Subcutaneous abdominal adipose tissue (tissue), 5 donors: ENCODE results near the gene ATPAF1.
A peak's percentile ranks its signal among the peaks of the same experiment; 100 is the strongest.

Experiments
- H3K27ac ChIP-seq: one replicate; pipeline ENCODE4 v1.7.0; 2013; ENCODE audit warnings: low read depth, mild to moderate bottlenecking, inconsistent platforms, low read length, moderate library complexity
- H3K27me3 ChIP-seq, 5 donors: one replicate each; pipeline ENCODE4 v1.7.0; 2013; ENCODE audit warnings: low read length in 5 of 5, inconsistent platforms in 1 of 5; ENCODE audit not compliant: control insufficient read depth in 5 of 5, insufficient read depth in 4 of 5
- H3K36me3 ChIP-seq, 5 donors: one replicate each; pipeline ENCODE4 v1.7.0; 2013; ENCODE audit warnings: low read length in 5 of 5; ENCODE audit not compliant: control insufficient read depth in 5 of 5, insufficient read depth in 5 of 5
- H3K4me1 ChIP-seq, 5 donors: one replicate each; pipeline ENCODE4 v1.7.0; 2013; ENCODE audit warnings: low read length in 5 of 5, mild to moderate bottlenecking in 3 of 5, moderate library complexity in 1 of 5; ENCODE audit not compliant: control insufficient read depth in 5 of 5, insufficient read depth in 5 of 5
- H3K4me3 ChIP-seq, 5 donors: one replicate each; pipeline ENCODE4 v1.7.0; 2013; ENCODE audit warnings: low read length in 5 of 5, low read depth in 1 of 5
- H3K9ac ChIP-seq, 5 donors: one replicate each; pipeline ENCODE4 v1.7.0; 2013; ENCODE audit warnings: low read length in 5 of 5, mild to moderate bottlenecking in 4 of 5, moderate library complexity in 3 of 5
- H3K9me3 ChIP-seq, 5 donors: one replicate each; pipeline ENCODE4 v1.7.0; 2013; ENCODE audit warnings: low read length in 5 of 5; ENCODE audit not compliant: control insufficient read depth in 5 of 5
- donor health status: healthy.
- donor health status: healthy.
- donor health status: healthy.
- donor health status: healthy.
- donor health status: healthy.

The ATPAF1 gene

DNA sequence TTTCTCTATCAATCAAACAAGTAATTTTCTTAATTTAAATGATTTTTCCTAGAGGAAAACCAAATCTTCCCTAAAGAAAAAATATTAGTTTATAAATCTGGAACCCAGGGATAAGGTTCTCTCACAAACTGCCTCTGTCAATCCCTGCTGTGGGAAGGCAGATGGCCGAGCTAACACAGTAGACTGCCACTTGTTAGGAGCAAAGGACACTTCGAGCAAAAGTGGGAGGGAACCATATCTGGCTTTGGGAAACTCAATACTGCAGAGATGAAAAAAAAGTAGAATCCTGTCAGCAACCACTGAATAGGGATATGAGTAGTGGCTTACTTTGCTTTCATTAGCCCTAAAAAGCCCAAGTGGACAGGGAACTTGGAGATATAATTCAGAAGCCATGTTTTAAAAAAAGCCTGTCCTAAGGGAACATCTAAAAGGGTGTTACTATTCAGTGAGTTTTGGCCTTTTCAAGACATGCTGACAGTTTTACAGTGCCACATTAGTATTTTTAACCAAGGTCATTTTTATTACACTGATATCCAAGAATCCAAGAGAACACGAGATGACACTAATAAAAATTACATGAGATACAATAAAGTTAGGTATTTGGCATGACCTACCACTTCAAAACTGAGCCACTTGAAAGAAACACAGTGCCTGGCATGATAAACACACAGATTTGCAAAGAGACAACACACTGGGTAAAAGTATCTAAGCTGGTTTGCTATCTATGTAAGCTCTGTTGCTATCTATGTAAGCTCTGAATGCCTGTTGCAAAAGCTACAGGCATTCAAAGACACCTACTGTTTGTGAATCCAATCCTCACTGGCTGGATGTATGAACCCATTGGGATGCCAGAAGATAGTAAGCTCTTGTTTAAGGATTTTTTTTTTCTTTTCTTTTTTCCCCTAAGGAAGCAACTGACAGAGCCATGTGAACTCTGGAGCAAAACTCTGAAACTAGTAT lies 24.9 kb upstream of the ATPAF1 start:
- Histone ChIP-seq H3K4me1 (peaks cover 4 to 27% (median 20%) of the 10 kb centered on the region in 5 donors), H3K27me3 (no peaks in the 10 kb centered on the region), H3K9ac (no peak overlapping the region), H3K9me3 (no peaks in the 10 kb centered on the region), H3K4me3 (no peak overlapping the region), H3K27ac (no peak overlapping the region), H3K36me3 (peaks cover 36 to 69% (median 47%) of the 10 kb centered on the region in 5 donors)

DNA sequence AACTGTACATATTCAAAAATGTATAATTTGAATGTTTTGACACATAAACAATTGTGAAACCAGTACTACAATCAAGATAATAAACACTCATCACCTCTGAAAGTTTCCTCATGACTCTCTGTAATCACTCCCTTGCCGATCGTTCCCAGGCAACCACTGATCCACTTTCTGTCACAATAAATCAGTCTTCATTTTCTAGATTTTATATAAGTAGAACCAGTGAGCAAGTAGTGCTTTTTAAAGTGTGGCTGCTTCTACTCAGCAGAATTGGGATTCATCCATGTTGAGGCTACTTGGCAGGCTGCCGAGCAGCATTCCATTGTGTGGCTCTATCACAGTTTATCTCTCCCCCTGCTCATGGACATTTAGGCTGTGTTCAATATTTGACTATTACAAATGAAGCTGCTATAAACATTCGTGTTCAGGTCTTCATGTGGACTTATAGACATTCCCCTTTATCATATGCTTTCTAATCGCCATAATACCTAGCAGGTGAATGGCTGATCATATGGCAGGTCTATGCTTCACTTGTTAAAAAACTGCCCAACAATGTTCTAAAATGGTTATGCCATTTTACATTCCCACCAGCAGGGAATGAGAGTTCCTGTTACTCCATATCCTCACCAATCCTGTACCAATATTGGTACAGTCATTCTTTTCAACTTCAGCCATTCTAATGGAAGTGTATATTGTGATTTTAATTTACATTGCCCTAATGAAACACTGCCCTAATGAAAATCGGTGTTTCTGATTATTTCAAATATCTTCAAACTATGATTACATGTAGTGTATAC lies 24.0 kb upstream of the ATPAF1 start:
- Histone ChIP-seq H3K27ac (no peak overlapping the region), H3K9ac (no peak overlapping the region)

DNA sequence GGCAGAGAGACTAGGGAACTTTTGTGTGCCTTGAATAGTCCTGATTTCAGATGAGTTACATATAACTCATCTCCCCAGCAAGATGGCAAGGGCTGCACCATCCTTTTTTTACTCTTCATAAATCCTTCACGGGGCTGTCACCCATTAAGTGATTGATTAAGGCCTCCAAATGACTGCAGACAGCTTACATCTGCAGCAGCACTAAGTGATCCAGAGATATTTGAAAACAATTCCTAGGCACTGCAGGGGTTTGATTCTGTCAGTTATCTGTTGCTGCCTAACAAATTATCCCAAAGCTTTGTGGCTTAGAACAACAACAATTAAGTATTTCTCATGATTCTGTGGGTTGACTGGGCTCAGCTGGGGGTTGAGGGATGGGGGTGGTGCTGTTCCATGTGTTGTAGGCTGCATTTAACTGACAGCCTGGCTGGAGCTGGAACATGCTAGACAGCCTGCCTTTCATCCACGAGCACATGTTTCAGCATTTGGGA lies 22.8 kb upstream of the ATPAF1 start:
- Histone ChIP-seq H3K4me3 (no peak overlapping the region), H3K36me3 (peaks cover 32 to 67% (median 56%) of the 10 kb centered on the region in 5 donors), H3K27me3 (no peaks in the 10 kb centered on the region), H3K9ac (no peak overlapping the region), H3K4me1 (peaks cover 4 to 49% (median 31%) of the 10 kb centered on the region in 5 donors), H3K27ac (no peak overlapping the region), H3K9me3 (no peaks in the 10 kb centered on the region)

More for the DNA sequence above, 24.0 kb upstream of the ATPAF1 start:
- Histone ChIP-seq H3K4me3 (no peak overlapping the region), H3K27me3 (no peaks in the 10 kb centered on the region), H3K4me1 (peaks cover 4 to 36% (median 27%) of the 10 kb centered on the region in 5 donors), H3K36me3 (peaks cover 37 to 68% (median 52%) of the 10 kb centered on the region in 5 donors), H3K9me3 (no peaks in the 10 kb centered on the region)

DNA sequence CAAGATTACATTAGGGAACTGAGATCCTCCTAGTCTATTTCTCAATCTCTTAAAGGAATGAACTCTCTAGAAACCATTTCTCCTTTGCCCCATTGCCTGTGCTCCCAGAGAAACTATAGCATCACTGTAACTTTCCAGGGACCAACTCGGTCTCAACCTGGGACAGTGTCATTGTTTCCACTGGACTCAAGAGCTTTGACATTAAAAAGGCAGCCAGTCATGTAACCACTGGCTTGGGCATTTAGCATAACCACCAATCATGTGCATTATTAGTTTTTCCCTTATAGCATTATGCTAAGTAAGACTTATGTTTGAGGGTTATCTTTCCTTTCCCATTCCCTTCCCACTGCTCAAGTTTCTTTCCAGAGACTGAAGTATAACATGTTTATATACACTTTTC lies 21.7 kb upstream of the ATPAF1 start:
- Histone ChIP-seq H3K36me3 (peaks cover 36 to 68% (median 57%) of the 10 kb centered on the region in 5 donors), H3K4me1 (peaks cover 4 to 51% (median 31%) of the 10 kb centered on the region in 5 donors), H3K27ac (peak overlapping the region; percentile 32), H3K9me3 (no peaks in the 10 kb centered on the region), H3K27me3 (no peaks in the 10 kb centered on the region), H3K9ac (no peak overlapping the region), H3K4me3 (no peak overlapping the region)

- Histone ChIP-seq H3K4me3 (no peak overlapping the region), H3K36me3 (peaks cover 42 to 74% (median 63%) of the 10 kb centered on the region in 5 donors), H3K9ac (no peak overlapping the region), H3K27ac (no peak overlapping the region), H3K4me1 (peaks cover 4 to 51% (median 31%) of the 10 kb centered on the region in 5 donors), H3K27me3 (no peaks in the 10 kb centered on the region), H3K9me3 (no peaks in the 10 kb centered on the region)
These were observed 21.2 kb upstream of the ATPAF1 start for GRCh38 chr1:46689356-46689755.

DNA sequence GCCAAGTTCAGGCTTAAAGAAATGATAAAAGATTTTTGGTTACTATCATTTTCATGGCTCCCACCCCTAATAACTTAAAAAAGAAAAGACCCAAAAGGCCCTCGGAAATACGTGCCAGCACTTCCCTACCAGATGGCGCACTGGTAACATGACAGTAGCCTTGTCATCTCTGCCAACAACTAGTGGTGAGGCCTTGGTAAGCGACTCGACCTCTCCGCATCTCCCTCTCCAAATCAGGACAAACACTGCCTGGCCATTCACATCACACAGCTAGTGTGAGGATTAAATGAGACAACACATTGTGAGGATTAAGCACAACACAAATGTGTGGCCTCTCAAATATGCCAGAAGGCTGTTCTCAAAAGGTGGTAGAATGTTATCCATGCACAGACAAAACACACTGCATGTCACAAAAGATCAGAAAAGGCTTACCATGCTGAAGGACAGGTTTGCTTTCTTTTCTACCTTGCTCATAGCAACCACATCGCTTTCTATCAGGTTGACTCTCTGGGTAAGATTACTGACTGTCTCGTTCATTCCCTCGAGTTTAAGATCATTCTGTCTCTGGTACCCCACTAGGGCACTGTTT lies 19.9 kb upstream of the ATPAF1 start:
- H3K36me3 ChIP-seq, result peaks cover 49 to 87% (median 76%) of the 10 kb centered on the region in 5 donors
- H3K27ac ChIP-seq, result no peak overlapping the region

DNA sequence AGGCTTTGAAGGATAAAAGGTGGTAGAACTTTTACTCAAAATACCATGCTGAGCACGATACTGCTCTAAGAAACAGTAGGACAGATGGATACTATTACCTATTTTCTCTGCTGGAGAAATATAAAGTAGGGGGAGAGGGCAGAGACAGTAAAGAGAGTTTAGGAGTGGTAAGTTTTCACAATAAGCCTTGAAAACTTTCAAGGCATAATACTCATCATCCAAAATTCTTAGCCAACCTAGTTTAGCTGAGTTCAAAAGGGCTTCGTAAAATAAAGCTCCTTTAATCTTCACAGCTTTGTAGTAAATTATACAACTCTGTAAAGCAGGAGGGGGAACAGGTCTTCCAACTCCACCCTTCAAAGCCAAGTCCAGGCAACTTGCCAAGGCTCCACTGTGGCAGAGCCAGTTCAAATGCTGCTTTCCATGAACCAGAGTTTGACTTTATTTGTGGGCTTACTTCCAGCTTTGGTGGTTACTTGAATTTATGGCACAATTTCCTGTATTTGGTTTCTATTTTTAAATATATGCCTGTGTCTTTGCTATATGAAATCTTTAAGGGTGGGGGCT lies 19.0 kb upstream of the ATPAF1 start:
- Histone ChIP-seq H3K4me3 (no peak overlapping the region), H3K4me1 (peaks cover 4 to 57% (median 28%) of the 10 kb centered on the region in 5 donors), H3K27me3 (no peaks in the 10 kb centered on the region), H3K36me3 (peaks cover 53 to 92% (median 82%) of the 10 kb centered on the region in 5 donors), H3K9ac (no peak overlapping the region), H3K27ac (peak overlapping the region; percentile 14), H3K9me3 (no peaks in the 10 kb centered on the region)

More for the DNA sequence above, 19.9 kb upstream of the ATPAF1 start:
- Histone ChIP-seq H3K4me1 (peaks cover 4 to 51% (median 31%) of the 10 kb centered on the region in 5 donors), H3K9me3 (no peaks in the 10 kb centered on the region), H3K27me3 (no peaks in the 10 kb centered on the region), H3K9ac (no peak overlapping the region), H3K4me3 (no peak overlapping the region)

GRCh38 chr1:46686255-46686654 lies 18.1 kb upstream of the ATPAF1 start:
- no peaks in the 10 kb centered on the region for H3K27me3 ChIP-seq
- H3K36me3 ChIP-seq, result peaks cover 62 to 92% (median 81%) of the 10 kb centered on the region in 5 donors
- H3K27ac ChIP-seq, result peak overlapping the region; percentile 14
- no peaks in the 10 kb centered on the region for H3K9me3 ChIP-seq
- H3K4me1 ChIP-seq, result peaks cover 4 to 60% (median 23%) of the 10 kb centered on the region in 5 donors
- H3K9ac ChIP-seq, result no peak overlapping the region
- no peak overlapping the region for H3K4me3 ChIP-seq

- H3K9me3 ChIP-seq, result no peaks in the 10 kb centered on the region
- H3K9ac ChIP-seq, result no peak overlapping the region
- peaks cover 67 to 92% (median 83%) of the 10 kb centered on the region in 5 donors for H3K36me3 ChIP-seq
These were observed 16.5 kb upstream of the ATPAF1 start for GRCh38 chr1:46684670-46685069.

More at GRCh38 chr1:46684670-46685069, 16.5 kb upstream of the ATPAF1 start:
- Histone ChIP-seq H3K27ac (no peak overlapping the region), H3K27me3 (no peaks in the 10 kb centered on the region), H3K4me1 (peaks cover 1 to 55% (median 17%) of the 10 kb centered on the region in 5 donors), H3K4me3 (no peak overlapping the region)
